ENCODE results near the gene SCAMP2.
A peak's percentile ranks its signal among the peaks of the same experiment; 100 is the strongest.
"Not testable (repeated sequence)": the region's sequence is repeated elsewhere in the genome, so short reads cannot be mapped to it uniquely, and the experiment has no call there.

SCAMP2 gene, protein sequence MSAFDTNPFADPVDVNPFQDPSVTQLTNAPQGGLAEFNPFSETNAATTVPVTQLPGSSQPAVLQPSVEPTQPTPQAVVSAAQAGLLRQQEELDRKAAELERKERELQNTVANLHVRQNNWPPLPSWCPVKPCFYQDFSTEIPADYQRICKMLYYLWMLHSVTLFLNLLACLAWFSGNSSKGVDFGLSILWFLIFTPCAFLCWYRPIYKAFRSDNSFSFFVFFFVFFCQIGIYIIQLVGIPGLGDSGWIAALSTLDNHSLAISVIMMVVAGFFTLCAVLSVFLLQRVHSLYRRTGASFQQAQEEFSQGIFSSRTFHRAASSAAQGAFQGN

DNA sequence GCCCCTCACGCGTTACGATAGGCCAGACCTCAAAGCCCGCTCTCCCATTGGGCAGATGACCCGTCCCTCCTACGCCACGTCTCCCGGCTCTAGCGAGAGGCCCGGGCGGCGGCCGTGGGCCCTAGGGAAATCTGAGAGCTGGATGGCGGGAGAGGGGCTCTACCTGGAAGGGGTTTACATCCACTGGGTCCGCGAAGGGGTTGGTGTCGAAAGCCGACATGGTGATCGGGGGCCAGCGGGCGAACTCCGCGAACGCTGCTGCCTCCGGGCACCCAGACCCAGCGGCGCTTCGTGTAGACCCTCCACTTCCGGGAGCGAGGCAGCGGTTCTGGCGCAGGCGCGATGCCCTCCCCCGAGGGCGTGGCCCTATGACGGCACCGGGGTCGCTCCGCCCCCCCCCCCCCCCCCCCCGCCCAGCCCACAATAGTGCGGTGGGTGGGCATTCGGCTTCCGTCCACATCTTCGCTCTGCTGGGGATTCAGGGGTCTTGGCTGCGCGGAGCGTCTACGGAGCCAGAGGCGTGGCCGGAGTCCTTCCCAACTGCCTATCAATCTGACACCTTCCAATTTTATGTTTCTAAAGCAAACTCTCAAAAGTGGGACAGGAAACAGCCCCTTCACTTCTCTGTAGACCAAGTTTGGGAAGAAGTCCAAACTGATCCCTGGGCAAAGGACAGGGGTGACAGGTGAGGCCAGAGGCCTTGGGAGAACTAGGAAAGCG is at the start of gene SCAMP2:
Gene SCAMP2 (minus strand): TSS at position 330 of the 720 bp plus-strand sequence. CDS start 110 bp downstream, at position 220.
- in situ Hi-C loops (cut with HindIII; ENCODE audit: low pct_unique_long_range_greater_than_20kb, low sequenced_read_pairs) = no loop called here
- peak; percentile 96 to 97 for DNase-seq (ENCODE audit: low read depth in 1 of 2, low spot score in 1 of 2)
- no peak for TF ChIP-seq JUND (IDR thresholded peaks at IDR 0.05; ENCODE audit: low read depth)

DNA sequence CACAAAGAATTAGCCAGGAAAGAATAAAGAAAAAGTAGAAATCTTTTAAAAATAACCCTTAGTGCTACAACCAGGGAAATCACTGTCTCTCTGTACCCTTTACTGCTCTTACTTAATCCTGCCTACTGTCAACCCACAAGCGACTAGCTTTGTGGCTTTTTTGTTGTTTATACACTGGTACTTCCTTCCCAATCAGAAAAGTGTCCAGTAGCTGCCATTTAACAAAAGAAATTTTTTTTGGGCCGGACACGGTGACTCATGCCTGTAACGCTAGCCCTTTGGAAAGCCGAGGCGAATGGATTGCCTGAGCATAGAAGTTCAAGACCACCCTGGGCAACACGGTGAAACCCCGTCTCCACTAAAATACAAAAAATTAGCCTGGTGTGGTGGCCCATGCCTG is 47.3 kb upstream of the SCAMP2 start:
- no peak for TF ChIP-seq JUND (IDR thresholded peaks at IDR 0.05; ENCODE audit: low read depth)
- no peak for DNase-seq (ENCODE audit: low read depth in 1 of 2, low spot score in 1 of 2)
- in situ Hi-C loops (cut with HindIII; ENCODE audit: low pct_unique_long_range_greater_than_20kb, low sequenced_read_pairs) = no loop called here

DNA sequence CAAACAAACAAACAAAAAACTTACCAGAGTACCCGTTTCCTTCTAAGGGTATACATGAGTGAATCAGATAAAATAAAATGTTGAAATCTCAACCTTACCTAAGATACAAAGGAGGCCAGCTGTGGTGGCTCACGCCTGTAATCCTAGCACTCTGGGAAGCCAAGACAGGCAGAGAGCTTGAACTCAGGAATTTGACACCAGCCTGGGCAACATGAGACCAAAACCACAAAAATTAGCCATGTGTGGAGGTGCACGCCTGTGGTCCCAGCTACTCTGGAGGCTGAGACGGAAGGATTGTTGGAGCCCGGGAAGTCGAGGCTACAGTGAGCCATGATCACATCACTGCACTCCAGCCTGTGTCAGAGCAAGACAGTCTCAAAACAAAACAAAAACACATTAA is 44.5 kb upstream of the SCAMP2 start:
- no peak for TF ChIP-seq JUND (IDR thresholded peaks at IDR 0.05; ENCODE audit: low read depth)
- no peak for DNase-seq (ENCODE audit: low read depth in 1 of 2, low spot score in 1 of 2)
- in situ Hi-C loops (cut with HindIII; ENCODE audit: low pct_unique_long_range_greater_than_20kb, low sequenced_read_pairs) = no loop called here

DNA sequence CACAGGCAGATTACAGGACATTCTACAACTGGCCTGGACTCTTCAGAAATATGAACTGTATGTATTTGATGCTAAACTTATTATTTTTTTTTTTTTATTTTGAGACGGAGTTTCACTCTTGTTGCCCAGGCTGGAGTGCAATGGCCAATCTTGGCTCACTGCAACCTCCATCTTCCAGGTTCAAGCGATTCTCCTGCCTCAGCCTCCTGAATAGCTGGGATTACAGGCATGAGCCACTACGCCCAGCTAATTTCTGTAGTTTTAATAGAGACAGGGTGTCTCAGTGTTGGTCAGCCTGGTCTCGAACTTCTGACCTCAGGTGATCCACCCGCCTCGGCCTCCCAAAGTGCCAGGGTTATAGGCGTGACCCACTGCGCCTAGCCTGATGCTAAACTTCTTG is 40.6 kb upstream of the SCAMP2 start:
- in situ Hi-C loops (cut with HindIII; ENCODE audit: low pct_unique_long_range_greater_than_20kb, low sequenced_read_pairs); DNase-seq (ENCODE audit: low read depth in 1 of 2, low spot score in 1 of 2): not testable (repeated sequence)

DNA sequence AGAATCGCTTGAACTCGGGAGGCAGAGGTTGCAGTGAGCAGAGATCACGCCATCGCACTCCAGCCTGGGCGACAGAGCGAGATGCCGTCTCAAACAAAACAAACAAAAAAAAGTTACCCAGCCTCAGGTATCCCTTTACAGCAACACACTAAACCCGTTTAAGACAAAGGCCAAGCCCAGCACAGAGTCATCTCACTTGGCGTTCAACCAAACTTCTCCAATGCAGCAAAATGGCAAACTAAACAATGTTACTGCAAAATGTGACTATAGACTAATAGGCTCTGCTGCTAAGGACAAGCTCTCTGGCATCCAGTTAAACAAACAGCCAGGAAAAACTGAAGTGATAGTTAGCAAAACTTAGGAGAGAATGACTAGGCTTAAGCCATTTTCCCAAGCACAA is 39.9 kb upstream of the SCAMP2 start:
- TF ChIP-seq JUND (IDR thresholded peaks at IDR 0.05; ENCODE audit: low read depth) = no peak
- no peak for DNase-seq (ENCODE audit: low read depth in 1 of 2, low spot score in 1 of 2)
- in situ Hi-C loops (cut with HindIII; ENCODE audit: low pct_unique_long_range_greater_than_20kb, low sequenced_read_pairs) = no loop called here

DNA sequence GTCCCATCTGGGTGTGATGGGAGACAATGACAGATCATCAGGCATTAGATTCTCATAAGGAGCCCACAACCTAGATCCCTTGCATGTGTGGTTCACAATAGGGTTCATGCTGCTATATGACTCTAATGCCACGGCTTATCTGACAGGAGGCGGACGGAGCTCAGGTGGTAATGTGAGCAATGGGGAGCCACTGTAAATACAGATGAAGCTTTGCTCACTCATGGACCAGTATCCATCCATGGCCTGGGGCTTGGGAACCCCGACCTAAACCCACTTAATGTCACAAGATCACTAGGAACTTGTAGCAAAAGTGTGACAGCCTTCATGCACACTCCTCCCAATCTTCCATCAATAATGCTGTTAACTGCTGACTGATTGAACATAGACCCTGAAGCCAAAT is 35.5 kb upstream of the SCAMP2 start:
- no peak for DNase-seq (ENCODE audit: low read depth in 1 of 2, low spot score in 1 of 2)
- in situ Hi-C loops (cut with HindIII; ENCODE audit: low pct_unique_long_range_greater_than_20kb, low sequenced_read_pairs) = no loop called here
- no peak for TF ChIP-seq JUND (IDR thresholded peaks at IDR 0.05; ENCODE audit: low read depth)

DNA sequence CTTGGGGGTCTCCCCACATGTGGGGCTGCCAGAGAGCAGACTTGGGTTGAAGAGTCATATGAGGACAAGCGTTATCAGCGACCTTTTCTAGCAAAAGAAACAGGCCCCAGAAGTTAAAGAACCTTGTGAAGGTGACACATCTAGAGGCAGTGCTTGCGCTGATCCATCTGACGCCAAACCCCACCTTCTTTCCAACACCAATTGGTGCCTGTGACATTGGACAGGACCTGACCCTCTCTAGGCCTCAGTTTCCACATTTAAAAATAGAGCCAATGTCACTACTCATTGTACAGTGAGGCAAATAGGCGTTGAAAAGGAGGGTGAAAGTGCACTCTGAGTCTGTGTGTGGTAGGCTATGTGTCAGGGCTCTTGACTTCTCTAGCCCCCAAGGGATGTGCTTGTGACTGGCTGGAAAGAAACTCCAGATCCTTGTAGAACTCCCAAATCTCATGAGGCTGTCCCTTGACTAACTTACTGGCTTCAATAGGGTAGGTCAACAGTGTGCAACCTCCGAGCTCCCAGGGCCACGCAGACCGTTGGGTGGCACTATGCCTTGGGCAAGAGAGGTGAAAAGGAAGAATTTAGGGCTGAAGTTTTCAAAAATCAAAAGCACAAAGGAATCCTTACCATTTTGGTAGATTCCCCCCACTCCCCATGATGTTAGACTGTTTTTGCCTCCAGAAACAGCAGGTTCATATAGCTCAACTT is 34.2 kb upstream of the SCAMP2 start:
- in situ Hi-C loops (cut with HindIII; ENCODE audit: low pct_unique_long_range_greater_than_20kb, low sequenced_read_pairs) = no loop called here
- TF ChIP-seq JUND (IDR thresholded peaks at IDR 0.05; ENCODE audit: low read depth) = no peak
- DNase-seq (ENCODE audit: low read depth in 1 of 2, low spot score in 1 of 2) = no peak

DNA sequence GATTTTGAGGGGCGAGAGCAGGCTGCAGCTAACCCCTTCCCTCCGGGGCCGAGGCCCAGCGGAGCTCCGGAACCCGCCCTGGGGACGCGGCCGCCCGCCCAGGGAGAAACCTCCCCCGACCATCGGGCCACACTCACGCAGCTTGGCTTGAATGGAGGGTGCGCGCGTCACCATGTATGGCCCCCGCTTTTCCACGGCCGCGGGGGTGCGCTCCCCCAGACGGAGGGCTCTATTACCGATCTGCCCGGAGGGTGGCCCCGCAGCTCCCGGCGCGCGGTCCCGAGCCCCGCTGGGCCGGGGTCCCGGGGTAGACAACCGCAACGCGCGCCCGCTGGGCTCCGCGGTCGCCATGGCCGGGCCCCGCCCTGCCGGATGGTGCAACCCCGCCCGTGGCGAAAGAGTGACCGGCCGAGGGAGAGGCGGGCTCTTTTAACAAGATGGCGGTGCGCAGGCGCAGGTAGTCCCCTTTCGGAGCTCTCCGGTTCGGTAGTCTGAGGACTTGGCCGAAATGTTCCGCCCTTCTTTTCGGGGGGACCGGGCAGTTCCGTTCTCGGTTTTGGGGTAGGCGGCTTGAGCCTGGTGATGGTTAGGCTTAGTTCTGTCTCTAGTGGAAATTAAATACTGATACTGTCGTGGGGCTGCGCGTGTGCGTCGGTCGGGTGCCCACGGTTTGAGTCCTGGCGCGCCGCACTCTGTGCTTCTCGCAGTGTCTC is 33.4 kb upstream of the SCAMP2 start, which contains the start of gene FAM219B:
Gene FAM219B (minus strand): TSS at position 402 of the 713 bp plus-strand sequence. CDS start 51 bp downstream, at position 351.
- peak; percentile 85 to 89 for DNase-seq (ENCODE audit: low read depth in 1 of 2, low spot score in 1 of 2)
- in situ Hi-C loops (cut with HindIII; ENCODE audit: low pct_unique_long_range_greater_than_20kb, low sequenced_read_pairs) = no loop called here
- TF ChIP-seq JUND (IDR thresholded peaks at IDR 0.05; ENCODE audit: low read depth) = no peak

DNA sequence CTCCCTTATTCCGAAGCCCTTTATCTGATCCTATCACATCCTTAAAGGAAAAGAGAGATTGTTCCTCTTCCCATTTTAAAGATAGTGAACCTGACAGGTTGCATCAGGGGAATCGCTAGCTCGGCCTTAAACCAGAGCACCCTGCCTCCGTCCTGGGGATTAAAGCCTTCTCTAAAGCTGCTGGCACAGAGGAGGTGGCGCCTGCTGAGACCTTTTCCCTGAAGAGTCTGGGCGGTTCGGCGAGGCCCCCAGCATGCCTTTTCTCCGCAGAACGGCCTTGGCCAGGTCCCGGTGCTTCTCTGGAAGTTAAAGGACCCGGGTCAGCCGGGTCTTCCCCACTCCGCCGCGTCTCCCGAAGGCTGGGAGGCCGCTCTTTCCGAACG is 32.9 kb upstream of the SCAMP2 start:
- in situ Hi-C loops (cut with HindIII; ENCODE audit: low pct_unique_long_range_greater_than_20kb, low sequenced_read_pairs) = no loop called here
- TF ChIP-seq JUND (IDR thresholded peaks at IDR 0.05; ENCODE audit: low read depth) = no peak
- peak in 1 of 2 experiments; percentile 21 for DNase-seq (ENCODE audit: low read depth in 1 of 2, low spot score in 1 of 2)

DNA sequence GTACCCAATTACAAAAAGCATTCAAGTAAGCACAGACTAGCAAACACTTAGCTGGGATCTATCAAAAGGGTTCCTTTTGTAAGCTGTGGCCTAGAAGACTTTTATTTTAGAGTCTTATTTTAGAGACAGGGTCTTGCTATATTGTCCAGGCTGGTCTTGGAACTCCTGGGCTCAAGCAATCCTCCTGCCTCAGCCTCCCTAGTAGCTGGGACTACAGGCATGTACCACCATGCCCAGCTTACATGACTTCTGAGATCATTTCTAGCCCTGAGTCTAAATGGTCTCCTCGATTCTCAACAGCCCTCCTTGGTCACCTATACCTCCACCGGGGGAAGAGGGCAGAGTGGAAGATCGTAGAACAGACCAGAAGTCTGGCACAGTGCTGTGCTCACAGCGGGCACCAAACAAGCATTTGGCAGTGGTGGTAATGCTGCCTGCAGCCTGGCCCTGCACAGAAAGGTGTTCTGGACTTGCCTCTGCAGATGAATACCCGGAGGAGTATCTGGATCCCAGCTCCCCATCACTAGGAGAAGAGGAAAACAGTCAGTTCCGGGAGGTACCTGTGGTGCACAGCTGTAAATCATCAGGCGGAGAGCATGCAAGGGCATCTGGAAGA is 31.1 kb upstream of the SCAMP2 start:
- DNase-seq (ENCODE audit: low read depth in 1 of 2, low spot score in 1 of 2) = no peak
- TF ChIP-seq JUND (IDR thresholded peaks at IDR 0.05; ENCODE audit: low read depth) = no peak
- in situ Hi-C loops (cut with HindIII; ENCODE audit: low pct_unique_long_range_greater_than_20kb, low sequenced_read_pairs) = no loop called here

DNA sequence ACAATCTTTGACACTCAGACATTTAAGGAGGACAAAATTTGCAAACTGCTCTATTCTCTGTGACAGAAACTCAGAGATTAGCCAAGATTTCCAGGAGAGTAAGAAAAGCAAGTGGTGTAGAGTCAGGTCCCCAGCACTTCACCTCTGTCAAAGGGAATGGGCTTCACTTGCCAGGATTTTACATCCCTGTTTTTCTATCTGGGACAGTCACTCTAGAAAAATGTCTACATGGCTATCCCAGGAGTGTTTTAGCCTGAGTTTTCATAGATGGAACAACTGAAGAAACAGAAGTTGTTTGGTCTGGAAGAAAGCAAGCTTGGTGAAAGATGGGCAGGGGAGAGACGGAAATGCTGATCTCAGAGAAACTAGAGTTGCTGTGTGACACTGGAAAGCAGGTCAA is 30.5 kb upstream of the SCAMP2 start:
- TF ChIP-seq JUND (IDR thresholded peaks at IDR 0.05; ENCODE audit: low read depth) = no peak

More for the DNA sequence above, 30.5 kb upstream of the SCAMP2 start:
- in situ Hi-C loops (cut with HindIII; ENCODE audit: low pct_unique_long_range_greater_than_20kb, low sequenced_read_pairs) = no loop called here
- DNase-seq (ENCODE audit: low read depth in 1 of 2, low spot score in 1 of 2) = no peak
